HG02642 (cell line): ENCODE results near the gene MARK1.

Experiments
- ATAC-seq: cut with Tn5 transposase; IDR thresholded peaks from one replicate; pipeline ENCODE4 v1.9.1; 2021; ENCODE audit warnings: mild to moderate bottlenecking; ENCODE audit not compliant: unreplicated experiment, poor library complexity

MARK1 gene

DNA sequence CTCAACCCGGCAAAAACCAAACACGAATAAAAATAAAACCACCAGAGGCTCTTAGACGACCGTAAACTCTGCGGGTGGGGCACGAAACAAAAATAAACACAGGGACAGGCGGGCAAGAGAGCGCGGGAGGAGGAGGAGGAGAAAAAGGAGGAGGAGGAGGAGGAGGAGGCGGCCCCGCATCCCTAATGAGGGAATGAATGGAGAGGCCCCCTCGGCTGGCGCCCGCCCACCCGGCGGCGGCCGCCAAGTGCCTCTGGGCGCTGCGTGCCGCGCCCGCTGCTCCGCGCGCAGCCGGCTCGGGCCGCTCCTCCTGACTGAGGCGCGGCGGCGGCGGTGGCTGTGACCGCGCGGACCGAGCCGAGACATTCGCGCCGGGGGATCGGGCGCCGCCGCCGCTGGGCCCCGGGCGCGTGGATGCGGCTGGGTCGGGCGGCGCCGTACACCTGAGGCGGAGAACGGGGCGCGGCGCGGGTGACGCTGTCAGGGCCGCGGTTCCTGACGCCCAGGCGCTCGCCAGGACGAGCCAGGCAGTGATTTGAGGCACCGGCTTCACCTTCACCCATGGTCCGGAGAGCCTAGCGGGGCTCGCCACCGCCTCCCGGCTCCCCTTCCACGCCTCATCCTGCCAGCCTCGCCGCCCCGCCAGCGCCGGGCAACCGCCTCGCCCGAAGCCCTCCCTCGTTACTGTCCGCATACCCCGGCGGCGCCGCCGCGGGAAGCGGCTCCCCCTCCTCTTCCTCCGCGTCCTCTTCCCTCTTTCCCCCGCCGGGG lies at the start of gene MARK1:
Gene MARK1, plus strand, starts transcription at position 229 of the 771 bp plus-strand sequence. CDS start 687 bp downstream, outside the sequence.
- peak; percentile 69 for ATAC-seq

DNA sequence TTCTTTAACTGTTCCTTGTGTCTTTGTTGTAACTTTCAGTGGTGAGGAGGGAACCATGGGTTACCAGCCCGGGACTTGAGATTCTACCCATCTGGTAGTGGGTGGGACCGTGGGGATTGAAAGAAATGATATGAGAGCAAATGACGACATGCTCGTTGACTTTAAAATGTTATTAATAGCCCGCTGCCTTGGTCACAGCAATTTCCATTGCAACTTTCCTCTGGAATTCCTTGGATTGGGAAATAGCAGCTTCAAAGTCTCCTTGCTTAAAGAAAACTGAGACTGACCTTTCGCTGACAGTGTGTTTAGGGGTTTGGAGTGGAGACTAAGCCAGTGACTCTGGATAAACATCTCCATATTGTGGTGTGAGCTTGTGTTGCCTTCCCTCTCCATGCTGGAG lies 44.2 kb upstream of the MARK1 start:
- no peak for ATAC-seq

DNA sequence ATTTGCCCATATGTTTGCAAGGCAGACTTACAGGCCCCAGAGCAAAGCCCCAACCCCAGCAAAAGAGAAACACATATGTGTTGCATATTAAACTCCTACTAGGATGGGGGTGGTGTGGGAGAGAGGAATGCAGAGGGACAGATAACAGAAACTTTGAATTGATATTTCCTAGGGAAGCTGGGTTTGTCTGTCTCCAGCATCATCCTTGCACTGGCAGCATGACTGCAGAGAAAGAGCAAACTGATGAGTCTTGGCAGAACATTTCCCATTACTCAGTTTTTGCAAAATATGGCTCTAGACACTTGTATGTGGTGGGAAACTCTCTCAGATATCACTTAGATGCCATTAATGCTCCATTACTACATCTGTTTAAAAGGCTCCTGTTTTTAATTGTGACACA lies 43.8 kb upstream of the MARK1 start:
- no peak for ATAC-seq

DNA sequence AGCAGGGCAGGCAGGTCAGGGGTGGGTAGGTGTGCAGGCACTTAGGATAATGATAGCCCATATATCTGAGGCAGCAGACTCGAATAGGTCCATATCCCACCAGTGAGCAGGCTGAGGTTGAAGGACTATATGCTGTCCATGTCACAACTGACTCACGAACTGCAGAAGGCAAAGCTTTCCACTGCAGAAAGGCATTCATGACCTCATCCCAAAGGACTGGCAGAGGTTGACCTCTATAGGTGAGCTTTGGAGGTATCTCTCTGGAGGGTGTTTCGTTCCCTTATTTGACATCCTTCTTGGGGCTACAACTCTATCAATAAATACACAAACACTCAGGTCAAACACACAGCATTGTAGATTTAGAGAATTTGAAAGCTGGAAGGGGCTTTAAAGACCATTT lies 42.8 kb upstream of the MARK1 start:
- ATAC-seq = no peak

DNA sequence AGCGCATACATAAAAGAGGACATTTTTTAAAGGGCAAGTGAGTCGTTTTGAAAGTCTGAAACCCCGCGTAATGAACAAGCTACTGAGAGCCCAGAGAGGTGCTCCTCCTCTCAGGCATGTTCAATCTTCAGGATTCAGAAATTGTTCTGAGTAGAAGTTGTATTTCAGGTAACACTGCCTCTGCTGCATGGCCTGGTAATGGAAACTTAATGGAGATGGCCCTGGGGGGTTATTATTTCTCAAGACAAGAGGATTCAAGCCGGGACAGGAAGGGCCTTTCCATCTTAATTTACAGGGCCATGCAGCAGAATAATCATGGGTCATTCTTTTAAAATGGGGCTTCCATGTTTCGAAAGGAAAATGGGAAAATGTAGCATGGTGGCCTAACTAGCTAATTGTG lies 42.1 kb upstream of the MARK1 start:
- ATAC-seq = no peak

DNA sequence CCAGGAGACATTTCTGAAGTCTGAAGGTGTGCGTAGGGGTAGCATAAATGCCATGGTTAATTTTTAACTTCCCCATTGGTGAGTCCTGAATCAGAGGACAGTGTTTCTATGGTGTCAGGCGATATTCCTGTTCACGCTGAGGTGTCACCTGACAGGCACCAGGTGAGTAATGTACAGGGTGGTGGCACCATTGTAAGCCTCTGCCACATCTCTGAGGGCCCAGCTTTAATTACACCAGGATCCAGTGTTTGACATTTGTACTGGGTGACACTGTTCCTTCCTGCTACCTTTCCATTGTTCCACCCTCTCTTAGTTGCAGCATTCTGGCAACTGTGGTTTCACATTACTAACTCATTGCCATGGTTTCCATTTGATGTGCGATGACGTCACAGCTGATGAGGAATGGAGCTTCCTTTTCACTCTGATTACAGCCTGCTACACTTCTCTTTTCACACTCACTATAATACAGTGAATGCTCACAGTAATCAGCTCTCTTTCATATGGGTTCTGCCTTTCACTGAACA lies 40.6 kb upstream of the MARK1 start:
- ATAC-seq = no peak

DNA sequence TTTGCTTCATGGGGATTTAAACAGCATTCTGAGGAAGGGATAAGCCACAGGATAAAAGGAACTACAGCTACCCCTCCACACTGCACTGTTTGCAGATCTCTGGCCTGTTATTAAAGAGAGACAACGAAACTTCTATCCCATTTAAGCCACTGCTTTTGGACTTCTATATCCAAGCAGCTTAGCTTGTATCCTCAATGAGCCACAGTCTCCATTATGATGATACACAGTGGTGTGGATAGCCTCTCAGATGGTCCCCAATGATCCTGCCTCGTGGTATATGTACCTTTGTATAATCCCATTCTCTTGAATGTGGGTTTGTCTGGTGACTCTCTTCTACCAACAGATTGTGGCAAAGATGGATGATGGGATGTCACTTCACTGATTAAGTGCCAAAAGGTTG lies 36.0 kb upstream of the MARK1 start:
- no peak for ATAC-seq

DNA sequence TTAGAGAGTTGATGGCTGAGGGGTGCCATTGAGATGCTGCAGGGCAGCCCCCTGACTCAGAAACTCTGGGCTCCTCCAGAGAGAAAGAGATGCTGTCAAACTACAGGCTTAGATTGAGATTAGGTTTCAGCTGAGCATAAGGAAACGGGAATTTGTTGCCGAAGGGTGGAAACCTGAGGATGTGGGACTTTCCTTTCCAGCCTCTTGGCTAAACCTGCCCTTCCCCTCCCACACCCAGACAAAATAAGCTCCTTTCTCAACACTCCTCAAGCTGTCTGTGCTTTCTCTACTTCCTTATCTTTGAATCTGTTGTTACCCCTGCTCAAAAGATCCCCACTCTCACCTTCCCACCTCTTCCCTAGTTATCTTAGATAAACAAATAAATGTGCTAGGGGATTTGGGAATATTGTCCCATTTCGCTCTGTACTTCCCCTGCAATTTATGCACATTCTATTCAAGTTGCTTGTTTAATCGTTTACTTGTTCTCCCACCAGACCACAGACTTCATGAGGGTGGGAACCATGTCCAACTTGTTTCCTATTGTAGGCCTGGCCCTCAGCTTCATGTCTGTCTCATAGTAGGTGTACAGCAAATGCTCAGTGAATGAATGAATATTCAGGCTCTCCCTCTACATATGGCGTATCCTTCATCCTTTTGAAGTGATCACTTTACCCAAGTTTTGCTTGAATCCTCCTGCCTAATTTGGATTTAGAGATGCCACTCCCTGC lies 30.6 kb upstream of the MARK1 start:
- ATAC-seq = no peak

DNA sequence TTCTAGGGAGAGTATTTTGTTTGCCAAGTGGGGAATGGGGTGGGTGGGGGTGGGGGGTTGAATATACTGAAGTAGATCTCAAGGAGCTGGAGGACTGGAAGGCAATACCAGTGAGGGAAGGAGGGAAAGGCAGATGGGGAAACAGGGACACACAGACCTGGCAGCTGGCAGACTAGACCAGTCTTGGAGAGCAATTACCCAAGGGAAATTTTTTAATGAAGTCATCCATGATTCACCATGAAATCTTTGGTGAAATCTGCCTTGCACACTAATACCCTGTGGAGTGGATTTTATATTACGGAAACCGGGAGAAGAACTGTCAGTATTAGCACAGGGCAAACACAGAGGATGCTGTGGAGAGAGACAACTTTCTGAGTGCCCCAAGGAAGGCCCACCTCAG lies 29.7 kb upstream of the MARK1 start:
- no peak for ATAC-seq

DNA sequence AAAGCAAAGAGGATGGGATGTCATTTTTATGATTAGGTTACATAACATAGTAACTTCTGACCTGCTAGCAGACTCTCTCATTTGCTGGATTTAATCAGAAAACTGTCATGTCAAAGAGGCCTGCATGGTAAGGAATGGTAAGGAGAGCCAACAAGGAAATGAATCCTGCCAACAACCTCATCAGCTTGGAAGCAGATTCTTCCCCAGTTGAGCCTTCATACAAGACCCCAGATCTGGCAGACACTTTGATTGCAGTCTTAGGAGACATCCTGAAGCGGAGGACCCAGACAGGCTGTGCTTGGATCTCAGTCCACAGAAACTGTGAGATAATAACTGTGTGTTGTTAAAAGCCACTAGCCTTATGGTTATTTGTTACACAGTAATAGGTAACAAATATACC lies 27.6 kb upstream of the MARK1 start:
- no peak for ATAC-seq

DNA sequence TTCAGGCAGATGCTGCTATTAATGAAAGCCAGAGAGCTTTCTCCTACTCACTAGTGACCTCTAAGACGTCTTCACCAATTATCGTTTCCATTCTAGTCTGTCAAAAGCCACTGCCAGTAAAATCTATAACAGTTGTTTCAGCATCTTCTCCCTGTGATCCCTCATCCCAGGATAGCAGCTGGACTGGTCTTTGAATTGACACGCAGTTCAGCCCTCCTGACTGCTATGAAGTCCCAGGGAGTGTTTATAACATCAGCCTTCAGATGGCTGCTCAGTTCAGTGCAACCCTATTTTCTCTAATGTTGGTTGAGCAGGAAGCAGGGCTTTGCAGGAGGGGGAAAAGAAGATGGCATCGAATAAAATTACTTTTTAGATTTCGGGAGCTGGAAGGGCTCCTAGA lies 23.6 kb upstream of the MARK1 start:
- ATAC-seq = no peak

DNA sequence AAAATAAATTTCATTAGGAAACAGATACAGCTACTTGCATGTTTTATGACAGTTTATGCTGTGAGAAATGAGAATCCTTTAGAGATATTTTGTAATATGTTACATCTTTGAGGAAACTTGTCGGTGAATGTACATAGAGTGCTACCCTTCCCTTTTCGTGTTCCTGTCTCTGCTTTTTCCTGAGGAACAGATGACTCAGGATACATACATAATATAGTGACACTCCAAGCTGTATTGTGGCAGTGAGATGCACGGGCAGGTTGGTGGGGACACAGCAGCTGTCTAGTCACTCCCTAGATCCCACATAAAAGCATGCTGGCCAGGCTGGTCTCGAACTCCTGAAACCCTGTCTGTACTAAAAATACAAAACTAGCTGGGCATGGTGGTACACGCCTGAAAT lies 20.9 kb upstream of the MARK1 start:
- no peak for ATAC-seq

DNA sequence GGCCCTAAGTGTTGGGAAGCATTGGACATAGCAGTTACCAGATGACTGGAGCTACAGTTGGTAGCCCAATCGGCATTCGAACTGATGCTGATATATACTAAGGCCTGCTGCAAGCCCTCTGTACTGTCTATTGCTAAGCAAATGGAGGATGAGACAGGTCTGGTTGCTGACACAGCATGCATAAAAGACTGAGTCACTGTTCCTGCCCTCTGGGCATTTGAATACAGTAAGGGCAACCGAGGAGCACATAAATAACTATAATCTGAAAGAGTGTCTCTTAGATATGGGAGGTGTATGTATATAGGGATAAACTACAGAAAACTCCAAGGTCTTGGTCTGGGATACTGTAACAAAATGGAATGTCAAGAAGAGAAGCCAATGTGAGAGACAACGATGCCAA lies 16.8 kb upstream of the MARK1 start:
- ATAC-seq = no peak

DNA sequence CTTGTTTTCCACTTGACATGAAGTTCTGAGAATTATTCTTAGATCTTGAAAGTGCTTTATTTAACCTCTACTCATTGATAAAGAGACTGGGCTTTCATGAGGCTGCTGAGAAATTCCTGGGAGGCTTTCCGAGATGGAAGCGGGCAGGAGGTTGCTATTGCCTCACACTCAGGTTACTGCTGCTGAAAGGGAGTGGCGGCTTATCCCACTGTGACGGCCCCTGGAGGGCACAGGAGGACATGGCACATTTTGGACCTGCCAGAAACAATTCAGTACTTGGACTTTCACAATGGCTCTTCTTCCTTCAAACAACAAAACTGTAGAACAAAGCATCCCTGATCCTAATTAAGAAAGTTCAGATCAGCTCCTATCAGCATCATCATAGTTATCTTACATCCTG lies 16.2 kb upstream of the MARK1 start:
- no peak for ATAC-seq

DNA sequence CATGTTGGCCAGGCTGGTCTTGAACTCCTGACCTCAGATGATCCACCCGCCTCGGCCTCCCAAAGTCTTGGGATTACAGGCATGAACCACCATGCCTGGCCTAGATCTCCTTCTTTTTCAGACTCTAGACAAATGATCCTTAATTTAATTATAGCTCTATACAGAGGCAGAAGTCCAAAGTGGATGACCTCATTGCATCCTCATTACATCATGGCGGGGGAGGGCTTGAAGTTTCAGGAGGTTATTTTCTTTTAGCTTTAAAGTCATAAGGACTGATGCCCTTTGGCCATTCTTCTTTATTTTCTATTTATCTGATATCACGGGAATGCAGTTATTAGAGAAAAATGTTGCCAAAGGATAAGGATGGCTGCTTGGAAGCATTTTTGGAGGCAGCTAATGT lies 14.1 kb upstream of the MARK1 start:
- no peak for ATAC-seq

DNA sequence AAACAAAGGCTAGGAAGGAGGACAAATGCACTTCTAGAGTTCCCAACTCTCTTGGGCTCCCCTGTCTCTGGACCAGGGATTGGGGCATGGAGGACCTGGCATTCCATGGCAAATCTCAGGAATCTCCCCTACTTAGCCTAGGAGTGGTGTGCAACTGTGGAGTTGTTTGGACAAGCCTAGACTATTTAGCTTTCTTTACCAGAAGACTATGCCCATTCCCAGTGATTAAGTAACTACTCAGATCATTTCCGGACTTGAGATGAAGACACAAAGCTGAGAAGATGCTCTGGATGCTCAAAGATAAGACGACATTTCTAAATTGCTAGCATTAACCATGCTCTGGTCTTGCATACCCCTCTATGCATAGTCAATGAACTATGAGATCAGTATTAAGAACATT lies 13.7 kb upstream of the MARK1 start:
- no peak for ATAC-seq

DNA sequence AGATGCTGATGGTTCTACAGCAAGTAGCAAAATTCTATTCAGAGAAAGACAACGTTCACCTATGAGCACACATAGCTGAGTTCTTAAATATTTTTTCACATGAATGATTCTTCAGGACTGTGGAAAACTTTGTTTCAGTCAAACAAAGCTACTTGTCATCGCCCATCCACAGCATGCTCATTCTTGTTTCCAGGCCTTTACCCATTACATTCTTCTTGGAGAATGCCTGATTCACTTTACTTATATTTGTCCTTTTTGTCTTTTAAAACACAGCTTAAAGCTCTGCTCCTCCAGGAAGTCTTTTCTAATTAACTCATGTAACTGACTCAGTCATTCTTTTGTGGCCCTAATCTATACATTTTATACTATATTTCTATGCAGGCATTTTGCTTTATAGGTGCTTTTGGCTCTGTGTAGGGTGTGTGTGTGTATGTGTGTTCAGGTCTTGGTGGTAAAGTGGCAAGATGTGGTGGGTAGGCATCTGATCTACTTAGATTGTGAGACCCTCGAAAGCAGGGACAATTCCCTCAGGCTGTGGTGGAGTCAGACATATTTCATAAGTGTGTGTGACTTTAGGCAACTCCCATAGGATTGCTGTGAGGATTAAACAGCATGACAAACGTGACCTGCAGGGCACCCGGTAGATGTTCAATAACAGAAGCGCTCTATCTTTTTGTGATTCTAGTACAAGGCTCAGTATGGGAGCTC lies 11.8 kb upstream of the MARK1 start:
- ATAC-seq = no peak

DNA sequence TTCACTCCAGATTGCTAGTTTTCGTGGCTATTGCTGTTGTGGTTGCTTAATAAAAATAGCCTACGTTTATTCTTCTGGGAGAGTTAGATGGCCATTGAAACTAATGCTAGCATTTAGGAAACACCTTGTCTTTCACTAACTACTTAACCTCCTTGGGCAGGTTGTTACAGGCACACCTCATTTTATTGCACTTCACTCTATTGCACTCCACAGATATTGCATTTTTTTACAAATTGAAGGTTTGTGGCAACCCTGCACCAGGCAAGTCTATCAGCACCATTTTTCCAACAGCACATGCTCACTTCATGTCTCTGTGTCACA lies 11.3 kb upstream of the MARK1 start:
- ATAC-seq = no peak

DNA sequence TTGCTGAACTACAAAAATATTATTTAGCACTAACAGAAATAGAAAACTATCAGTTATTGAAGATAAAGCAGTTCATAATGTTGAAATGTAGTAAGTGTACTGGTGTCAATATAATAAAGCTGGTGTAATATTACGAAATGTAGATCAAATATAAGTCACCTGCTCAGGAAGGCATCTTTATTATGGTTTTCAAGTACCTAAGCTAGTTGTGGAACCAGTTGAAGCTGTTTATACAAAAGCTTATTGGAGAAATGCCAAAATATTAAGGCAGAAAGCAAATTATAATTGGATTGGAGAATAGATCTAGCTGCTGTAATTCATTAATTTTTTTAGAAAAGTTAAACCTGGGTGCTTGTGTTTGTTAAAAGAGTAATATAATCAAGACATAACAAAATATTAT lies 6.2 kb upstream of the MARK1 start:
- no peak for ATAC-seq

DNA sequence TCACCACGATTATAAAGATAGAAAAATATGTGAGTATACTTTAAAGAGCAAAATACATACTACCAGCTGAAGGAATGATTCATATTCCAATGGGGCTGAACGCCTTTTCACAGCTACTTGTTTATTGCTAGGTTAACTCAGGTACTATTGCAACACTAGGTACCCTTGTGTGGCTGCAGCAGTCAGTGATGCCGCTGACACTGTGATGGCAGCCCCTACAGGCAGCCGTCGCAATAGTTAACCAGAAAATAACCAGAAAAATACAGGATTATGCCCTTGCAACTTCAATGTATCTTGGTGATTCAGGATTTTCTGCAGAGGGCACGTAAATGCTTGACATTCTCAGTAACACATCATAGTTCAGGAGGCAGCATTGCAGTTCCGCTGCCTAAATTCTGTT lies 1.6 kb upstream of the MARK1 start:
- no peak for ATAC-seq

DNA sequence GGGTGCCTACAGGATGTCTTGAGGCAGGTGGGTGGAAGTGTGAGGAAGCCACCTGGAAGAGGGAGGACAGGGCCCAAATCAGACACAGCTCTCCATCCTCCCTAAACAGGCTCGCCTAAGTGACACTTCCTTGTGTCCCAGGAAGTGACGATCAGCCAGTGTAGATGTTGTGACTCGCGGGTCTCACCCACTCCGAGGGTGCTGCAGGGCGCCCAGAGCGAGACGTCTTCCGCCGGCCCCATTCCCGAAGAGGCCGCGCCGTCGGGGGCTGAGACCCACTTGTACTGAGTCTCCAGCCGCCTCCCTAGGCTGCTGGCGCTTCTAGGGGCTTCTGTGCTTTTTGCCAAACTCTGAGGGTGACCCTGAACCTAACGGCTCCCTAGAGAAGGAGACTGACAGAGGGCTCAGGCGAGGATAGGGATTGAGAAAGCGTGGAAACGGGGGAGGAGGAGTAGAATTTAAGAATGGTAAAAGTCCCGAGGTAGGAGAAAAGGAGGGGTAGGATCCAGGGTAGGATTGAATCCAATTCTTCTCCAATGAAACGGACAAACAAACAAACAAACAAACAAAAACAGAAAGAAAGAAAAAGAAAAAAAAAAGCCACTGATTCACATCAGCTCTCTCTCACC lies 543 bp upstream of the MARK1 start:
- peak; percentile 32 for ATAC-seq
